Calu3 (cell line): Measurements from ENCODE around the gene CADM1. TPM values are rescaled to one million over a fixed set of nuclear protein-coding genes. Genes with fewer than 3 reads are reported as not detected.

Experiments
- BruUV-seq: library from RNA; stranded (reverse); fragments of 400-500 nt; replicated peaks from 2 replicates; lab custom pipeline; 2021; lab: Mats Ljungman, UMichigan
- CTCF ChIA-PET: fragments of 300-600 bp; sonication (Branson Sonifier 250); formaldehyde crosslinking; loops from one replicate; lab custom pipeline; 2022; ENCODE audit warnings: antibody characterized with exemption; lab: Charles Lee
- DNase-seq: peaks from one replicate; pipeline ENCODE4 v3.0.0; 2022
- H3K27ac Mint-ChIP-seq: one replicate; pipeline ENCODE4 v1.8.0; 2022; ENCODE audit warnings: mixed read lengths; ENCODE audit not compliant: unreplicated experiment
- H3K27me3 Mint-ChIP-seq: one replicate; pipeline ENCODE4 v1.8.0; 2022; ENCODE audit warnings: mixed read lengths; ENCODE audit not compliant: unreplicated experiment
- H3K36me3 Mint-ChIP-seq: one replicate; pipeline ENCODE4 v1.8.0; 2022; ENCODE audit warnings: mild to moderate bottlenecking, moderate library complexity, mixed read lengths; ENCODE audit not compliant: insufficient read depth, unreplicated experiment
- H3K4me1 Mint-ChIP-seq: one replicate; pipeline ENCODE4 v1.8.0; 2022; ENCODE audit warnings: mild to moderate bottlenecking, low read depth, mixed read lengths; ENCODE audit not compliant: unreplicated experiment
- H3K4me3 Mint-ChIP-seq: one replicate; pipeline ENCODE4 v1.8.0; 2022; ENCODE audit warnings: mild to moderate bottlenecking, low read depth, moderate library complexity, mixed read lengths; ENCODE audit not compliant: unreplicated experiment
- H3K9me3 Mint-ChIP-seq: one replicate; pipeline ENCODE4 v1.8.0; 2022; ENCODE audit warnings: low read depth, mixed read lengths; ENCODE audit not compliant: unreplicated experiment
- intact Hi-C: fragments of 100-400 bp; cut with micrococcal nuclease; formaldehyde crosslinking; loops from one replicate; pipeline ENCODE4 v1.10.0; 2022; ENCODE audit not compliant: unreplicated experiment
- total RNA-seq: library from RNA; stranded (reverse); gene quantifications from 2 replicates; pipeline ENCODE4 v1.2.3, GENCODE V29; 2022
- TF ChIP-seq, protein P1 (sequence below): fragments of 200-600 bp; IDR thresholded peaks from one replicate; pipeline ENCODE4 v1.8.0; 2022; ENCODE audit warnings: antibody characterized with exemption; ENCODE audit not compliant: unreplicated experiment

CADM1 gene
- total RNA-seq, 1 experiment from 2014 or later: 0.68 TPM

DNA sequence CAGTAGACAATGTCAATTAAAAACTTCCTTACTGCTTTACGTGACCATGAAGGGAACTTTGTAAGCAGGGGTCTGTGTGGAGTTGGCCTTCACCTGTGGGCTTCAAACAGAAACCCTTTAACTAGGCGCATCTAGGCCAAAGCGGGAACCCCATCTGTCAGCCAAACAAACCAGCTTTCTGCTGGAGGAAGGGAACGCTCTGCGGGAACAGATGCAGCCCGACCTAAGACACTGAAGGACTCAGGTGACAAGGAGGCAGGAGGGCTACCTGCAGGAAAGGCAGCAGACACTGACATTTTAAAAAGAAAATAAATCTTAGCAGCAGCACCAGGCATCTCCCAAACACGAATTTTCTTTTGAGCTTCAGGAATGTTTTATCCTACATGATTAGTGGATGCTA, 78.4 kb downstream of the CADM1 start:
- CTCF ChIA-PET: no interaction called here
- Mint-ChIP-seq H3K4me1 (no peaks in the 10 kb centered on the region), H3K27me3 (no peaks in the 10 kb centered on the region), H3K4me3 (no peak overlapping the region), H3K27ac (no peak overlapping the region), H3K36me3 (no peaks in the 10 kb centered on the region), H3K9me3 (peaks cover 2% of the 10 kb centered on the region)
- intact Hi-C loops: no loop called here
- TF ChIP-seq, protein P1, sequence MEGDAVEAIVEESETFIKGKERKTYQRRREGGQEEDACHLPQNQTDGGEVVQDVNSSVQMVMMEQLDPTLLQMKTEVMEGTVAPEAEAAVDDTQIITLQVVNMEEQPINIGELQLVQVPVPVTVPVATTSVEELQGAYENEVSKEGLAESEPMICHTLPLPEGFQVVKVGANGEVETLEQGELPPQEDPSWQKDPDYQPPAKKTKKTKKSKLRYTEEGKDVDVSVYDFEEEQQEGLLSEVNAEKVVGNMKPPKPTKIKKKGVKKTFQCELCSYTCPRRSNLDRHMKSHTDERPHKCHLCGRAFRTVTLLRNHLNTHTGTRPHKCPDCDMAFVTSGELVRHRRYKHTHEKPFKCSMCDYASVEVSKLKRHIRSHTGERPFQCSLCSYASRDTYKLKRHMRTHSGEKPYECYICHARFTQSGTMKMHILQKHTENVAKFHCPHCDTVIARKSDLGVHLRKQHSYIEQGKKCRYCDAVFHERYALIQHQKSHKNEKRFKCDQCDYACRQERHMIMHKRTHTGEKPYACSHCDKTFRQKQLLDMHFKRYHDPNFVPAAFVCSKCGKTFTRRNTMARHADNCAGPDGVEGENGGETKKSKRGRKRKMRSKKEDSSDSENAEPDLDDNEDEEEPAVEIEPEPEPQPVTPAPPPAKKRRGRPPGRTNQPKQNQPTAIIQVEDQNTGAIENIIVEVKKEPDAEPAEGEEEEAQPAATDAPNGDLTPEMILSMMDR: no peak
- no TSS peak for BruUV-seq
- no peak for DNase-seq

DNA sequence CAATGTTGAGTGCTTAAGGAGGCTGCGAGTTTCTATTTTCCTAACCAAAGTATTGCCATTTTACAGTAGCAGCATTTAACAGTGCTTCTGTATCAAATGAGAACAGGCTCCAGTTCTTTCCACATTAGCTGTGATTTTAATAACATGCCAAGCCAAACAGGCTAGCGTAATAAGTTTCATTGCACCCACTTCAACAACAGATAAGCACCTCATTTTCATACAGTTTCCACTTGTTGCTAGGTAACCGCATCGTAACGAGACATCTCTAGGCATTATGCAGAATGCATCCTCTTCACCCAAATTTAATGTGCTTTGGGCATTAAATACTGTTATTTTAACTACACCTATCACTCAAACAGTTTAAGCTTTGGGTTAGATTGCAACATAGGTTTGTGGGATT, 79.0 kb downstream of the CADM1 start:
- no peak for DNase-seq
- no TSS peak for BruUV-seq
- TF ChIP-seq, protein P1: no peak
- Mint-ChIP-seq H3K27ac (no peak overlapping the region), H3K9me3 (peaks cover 2% of the 10 kb centered on the region), H3K36me3 (no peaks in the 10 kb centered on the region), H3K4me3 (no peak overlapping the region), H3K27me3 (no peaks in the 10 kb centered on the region), H3K4me1 (no peaks in the 10 kb centered on the region)
- CTCF ChIA-PET: no interaction called here
- intact Hi-C loops: no loop called here

DNA sequence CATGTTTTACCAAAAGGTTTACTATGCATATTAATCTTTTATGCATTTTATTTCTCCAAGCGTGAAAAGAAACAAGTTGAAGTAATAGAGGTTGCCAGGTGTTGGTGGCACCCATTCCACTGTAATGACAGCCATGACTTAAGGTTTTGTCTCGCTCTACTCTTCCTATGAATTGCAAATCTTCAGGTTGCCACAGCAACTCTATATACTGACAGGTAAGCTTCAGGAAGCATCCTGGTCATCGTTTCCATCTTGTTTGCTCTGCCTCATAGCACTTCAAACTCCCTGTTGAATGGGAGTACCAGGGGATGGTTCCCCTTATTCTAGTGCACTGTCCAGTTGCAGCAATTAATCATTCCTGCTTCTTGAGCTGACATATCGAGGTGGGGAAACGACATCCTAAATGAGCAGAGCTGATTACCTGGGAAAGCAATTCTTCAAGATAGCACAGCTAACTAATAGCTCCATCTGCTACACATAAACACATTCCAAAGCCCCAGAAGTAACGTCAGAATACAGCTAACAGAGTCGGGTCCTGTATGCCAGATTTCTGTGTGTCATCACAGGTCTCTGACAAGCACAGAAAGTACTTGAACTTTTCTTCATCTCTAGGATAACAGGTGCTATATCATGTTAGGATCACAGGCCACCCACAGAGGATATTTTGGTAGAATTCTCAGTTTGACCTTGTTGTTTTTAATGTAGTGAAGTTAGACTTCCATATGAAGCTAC, 80.3 kb downstream of the CADM1 start:
- no TSS peak for BruUV-seq
- no peaks in the 10 kb centered on the region for H3K36me3 Mint-ChIP-seq
- H3K9me3 Mint-ChIP-seq: peaks cover 2% of the 10 kb centered on the region
- H3K4me3 Mint-ChIP-seq: no peak overlapping the region
- H3K27me3 Mint-ChIP-seq: no peaks in the 10 kb centered on the region
- no peak overlapping the region for H3K27ac Mint-ChIP-seq
- TF ChIP-seq, protein P1: no peak
- intact Hi-C loops: no loop called here
- DNase-seq: no peak
- H3K4me1 Mint-ChIP-seq: no peaks in the 10 kb centered on the region
- CTCF ChIA-PET: no interaction called here

DNA sequence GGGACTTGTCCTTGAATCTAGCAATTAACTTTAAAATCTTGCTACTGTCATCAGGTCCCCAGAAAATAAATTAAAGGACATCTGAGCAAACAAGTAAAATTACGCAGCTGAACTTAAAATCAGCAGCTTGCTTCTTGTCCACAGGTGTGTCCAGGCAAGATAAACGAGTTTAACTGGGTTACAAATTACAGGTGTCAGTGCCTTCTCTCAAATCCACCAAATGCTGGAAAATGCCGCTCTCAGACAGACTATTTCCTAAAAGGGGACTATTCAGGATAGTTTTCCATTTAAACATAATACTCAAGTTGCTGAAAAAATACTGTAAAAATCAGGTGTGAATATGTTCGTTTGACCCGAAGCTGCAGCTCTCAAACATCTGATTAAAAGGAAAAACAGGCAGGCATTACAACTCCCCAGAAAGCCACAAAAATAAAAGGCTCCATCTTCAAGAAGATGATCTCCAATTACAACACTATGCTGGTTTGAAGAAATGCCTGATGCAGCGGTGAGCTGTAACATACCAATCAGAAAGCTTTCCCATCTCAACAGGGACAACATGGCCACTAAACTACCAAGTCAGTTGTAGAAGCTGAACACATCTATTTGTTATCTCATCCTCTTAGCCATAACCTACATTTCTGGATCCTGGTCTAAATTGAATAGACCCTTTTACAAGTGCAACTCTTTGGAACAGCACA, 82.1 kb downstream of the CADM1 start:
- Mint-ChIP-seq H3K9me3 (no peaks in the 10 kb centered on the region), H3K4me3 (no peak overlapping the region)

More for the DNA sequence above, 82.1 kb downstream of the CADM1 start:
- TF ChIP-seq, protein P1: no peak
- no TSS peak for BruUV-seq
- intact Hi-C loops: no loop called here
- no peak overlapping the region for H3K27ac Mint-ChIP-seq
- no peaks in the 10 kb centered on the region for H3K4me1 Mint-ChIP-seq
- no peaks in the 10 kb centered on the region for H3K27me3 Mint-ChIP-seq
- CTCF ChIA-PET: no interaction called here
- DNase-seq: no peak
- H3K36me3 Mint-ChIP-seq: no peaks in the 10 kb centered on the region
